GM23248 (cell line): Measurements from ENCODE around the gene BCL2A1.
"Not testable (repeated sequence)": the region's sequence is repeated elsewhere in the genome, so short reads cannot be mapped to it uniquely, and the experiment has no call there.

Experiments
- EZH2 ChIP-seq: fragments of 200-600 bp; sonication (generic); IDR thresholded peaks from 2 replicates; pipeline ENCODE4 v1.6.1; 2018; ENCODE audit warnings: antibody characterized with exemption, mild to moderate bottlenecking; ENCODE audit not compliant: insufficient read depth, poor library complexity, severe bottlenecking
- EZH2phosphoT487 ChIP-seq: fragments of 200-600 bp; sonication (generic); IDR thresholded peaks from 2 replicates; pipeline ENCODE4 v1.6.1; 2018; ENCODE audit warnings: antibody characterized with exemption, moderate library complexity, mild to moderate bottlenecking, low read depth; ENCODE audit not compliant: insufficient read depth

DNA sequence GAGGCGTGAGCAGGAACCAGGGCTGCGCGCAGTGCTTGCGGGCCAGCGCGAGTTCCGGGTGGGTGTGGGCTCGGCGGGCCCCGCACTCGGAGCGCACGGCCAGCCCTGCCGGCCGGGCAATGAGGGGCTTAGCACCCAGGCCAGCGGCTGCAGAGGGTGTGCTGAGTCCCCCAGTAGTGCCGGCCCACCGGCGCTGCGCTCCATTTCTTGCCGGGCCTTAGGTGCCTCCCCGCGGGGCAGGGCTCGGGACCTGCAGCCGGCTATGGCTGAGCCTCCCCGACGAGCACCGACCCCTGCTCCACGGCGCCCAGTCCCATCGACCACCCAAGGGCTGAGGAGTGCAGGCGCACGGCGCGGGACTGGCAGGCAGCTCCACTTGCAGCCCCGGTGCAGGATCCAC is 44.9 kb downstream of the BCL2A1 start:
- not testable (repeated sequence) for TF ChIP-seq EZH2, EZH2phosphoT487
